Measurements from ENCODE around the gene LRRC3B. TPM values are rescaled to one million over a fixed set of nuclear protein-coding genes. Genes with fewer than 3 reads are reported as not detected.

The LRRC3B gene
- total and polyA plus RNA-seq, 4 donors = 0.08 to 0.19 TPM; not detected in 2

DNA sequence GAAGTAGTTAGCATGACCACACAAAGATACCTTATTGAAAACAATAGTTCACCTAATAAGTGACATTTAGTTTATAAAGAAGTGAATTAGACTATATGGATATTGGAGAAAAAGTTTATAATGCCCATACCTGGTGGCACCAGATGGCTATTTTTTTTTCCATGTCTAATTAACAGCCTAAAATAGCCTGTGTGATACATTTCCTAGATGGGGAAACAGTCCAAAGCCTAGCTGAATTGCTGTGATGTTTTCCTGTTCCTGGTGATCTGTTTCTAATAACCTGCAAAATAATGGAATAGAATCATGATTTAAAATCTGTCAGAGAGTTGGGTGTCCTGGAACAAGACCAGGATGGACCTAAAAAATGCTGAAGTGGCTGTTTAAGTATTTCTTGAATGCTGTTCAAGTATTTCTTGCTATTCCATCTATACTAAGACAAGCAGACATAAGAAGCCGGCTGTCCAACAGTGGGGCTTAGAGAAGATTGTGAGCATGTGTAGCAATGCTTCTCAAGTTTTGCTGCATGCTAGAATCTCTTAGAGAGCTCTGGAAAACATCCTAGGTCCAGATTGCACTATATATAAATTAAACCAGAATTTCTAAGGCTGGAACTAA, 31.3 kb downstream of the LRRC3B start:
- DNase-seq (ENCODE audit: low spot score) = no peak
- WGBS = 85% methylated on average over 1 of the region's 1 CpG

DNA sequence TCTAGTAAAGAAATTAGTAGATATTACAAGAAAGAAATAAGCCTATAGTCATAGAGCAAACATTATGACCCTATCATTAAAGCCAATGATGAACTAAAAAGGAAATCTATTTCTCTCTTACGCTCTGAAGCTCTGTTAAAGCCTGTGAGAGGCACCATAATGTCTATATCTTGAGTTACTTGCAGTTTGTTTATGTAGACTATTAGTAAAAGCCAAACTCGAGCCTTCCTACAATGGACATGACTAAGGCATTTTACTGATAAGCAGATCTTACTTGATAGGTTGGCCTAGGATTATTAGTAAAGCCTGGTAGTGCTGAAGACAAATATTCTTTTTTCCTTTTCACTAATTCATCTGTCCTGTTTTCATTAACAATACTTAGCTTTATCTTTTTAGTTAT, 32.7 kb downstream of the LRRC3B start:
- Histone ChIP-seq H3K4me1 (ENCODE audit: control insufficient read depth in 4 of 4, insufficient read depth in 4 of 4, low read length in 3 of 4) (no peaks in the 10 kb centered on the region), H3K27me3 (ENCODE audit: control insufficient read depth in 4 of 4, insufficient read depth in 4 of 4, low read length in 3 of 4) (no peaks in the 10 kb centered on the region), H3K4me3 (ENCODE audit: low read depth in 1 of 3, low read length in 3 of 3) (no peak overlapping the region), H3K27ac (ENCODE audit: low read depth in 1 of 2, low read length in 2 of 2) (no peak overlapping the region), H3K36me3 (ENCODE audit: control insufficient read depth in 4 of 4, insufficient read depth in 3 of 4, low read depth in 1 of 4, low read length in 3 of 4) (no peaks in the 10 kb centered on the region), H3K9ac (ENCODE audit: low read depth in 1 of 2, low read length in 2 of 2) (no peak overlapping the region), H3K9me3 (ENCODE audit: control insufficient read depth in 4 of 4, low read length in 3 of 4) (no peaks in the 10 kb centered on the region)
- 59% methylated on average over 2 of the region's 2 CpGs for WGBS
- DNase-seq (ENCODE audit: low spot score) = no peak
- no peak for TF ChIP-seq TAF1 (conservative IDR thresholded peaks at IDR 0.05)
- no peak for TF ChIP-seq GABPA (IDR thresholded peaks at IDR 0.05 in 1 of 2, conservative IDR thresholded peaks at IDR 0.05 in 1 of 2)
- no peak for TF ChIP-seq FOXA2 (IDR thresholded peaks at IDR 0.05)
- TF ChIP-seq, protein P1, sequence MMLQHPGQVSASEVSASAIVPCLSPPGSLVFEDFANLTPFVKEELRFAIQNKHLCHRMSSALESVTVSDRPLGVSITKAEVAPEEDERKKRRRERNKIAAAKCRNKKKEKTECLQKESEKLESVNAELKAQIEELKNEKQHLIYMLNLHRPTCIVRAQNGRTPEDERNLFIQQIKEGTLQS (IDR thresholded peaks at IDR 0.05) = no peak
- no peak for TF ChIP-seq RXRA (IDR thresholded peaks at IDR 0.05)
- TF ChIP-seq FOXA1 (IDR thresholded peaks at IDR 0.05) = no peak
- no peak for TF ChIP-seq JUND (IDR thresholded peaks at IDR 0.05)
- no peak for TF ChIP-seq RAD21 (IDR thresholded peaks at IDR 0.05)
- no peak for TF ChIP-seq HNF4A (conservative IDR thresholded peaks at IDR 0.05)
- TF ChIP-seq SP1 (IDR thresholded peaks at IDR 0.05) = no peak
- TF ChIP-seq, protein P2, sequence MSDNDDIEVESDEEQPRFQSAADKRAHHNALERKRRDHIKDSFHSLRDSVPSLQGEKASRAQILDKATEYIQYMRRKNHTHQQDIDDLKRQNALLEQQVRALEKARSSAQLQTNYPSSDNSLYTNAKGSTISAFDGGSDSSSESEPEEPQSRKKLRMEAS (IDR thresholded peaks at IDR 0.05) = no peak
- TF ChIP-seq, protein P3, sequence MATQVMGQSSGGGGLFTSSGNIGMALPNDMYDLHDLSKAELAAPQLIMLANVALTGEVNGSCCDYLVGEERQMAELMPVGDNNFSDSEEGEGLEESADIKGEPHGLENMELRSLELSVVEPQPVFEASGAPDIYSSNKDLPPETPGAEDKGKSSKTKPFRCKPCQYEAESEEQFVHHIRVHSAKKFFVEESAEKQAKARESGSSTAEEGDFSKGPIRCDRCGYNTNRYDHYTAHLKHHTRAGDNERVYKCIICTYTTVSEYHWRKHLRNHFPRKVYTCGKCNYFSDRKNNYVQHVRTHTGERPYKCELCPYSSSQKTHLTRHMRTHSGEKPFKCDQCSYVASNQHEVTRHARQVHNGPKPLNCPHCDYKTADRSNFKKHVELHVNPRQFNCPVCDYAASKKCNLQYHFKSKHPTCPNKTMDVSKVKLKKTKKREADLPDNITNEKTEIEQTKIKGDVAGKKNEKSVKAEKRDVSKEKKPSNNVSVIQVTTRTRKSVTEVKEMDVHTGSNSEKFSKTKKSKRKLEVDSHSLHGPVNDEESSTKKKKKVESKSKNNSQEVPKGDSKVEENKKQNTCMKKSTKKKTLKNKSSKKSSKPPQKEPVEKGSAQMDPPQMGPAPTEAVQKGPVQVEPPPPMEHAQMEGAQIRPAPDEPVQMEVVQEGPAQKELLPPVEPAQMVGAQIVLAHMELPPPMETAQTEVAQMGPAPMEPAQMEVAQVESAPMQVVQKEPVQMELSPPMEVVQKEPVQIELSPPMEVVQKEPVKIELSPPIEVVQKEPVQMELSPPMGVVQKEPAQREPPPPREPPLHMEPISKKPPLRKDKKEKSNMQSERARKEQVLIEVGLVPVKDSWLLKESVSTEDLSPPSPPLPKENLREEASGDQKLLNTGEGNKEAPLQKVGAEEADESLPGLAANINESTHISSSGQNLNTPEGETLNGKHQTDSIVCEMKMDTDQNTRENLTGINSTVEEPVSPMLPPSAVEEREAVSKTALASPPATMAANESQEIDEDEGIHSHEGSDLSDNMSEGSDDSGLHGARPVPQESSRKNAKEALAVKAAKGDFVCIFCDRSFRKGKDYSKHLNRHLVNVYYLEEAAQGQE (IDR thresholded peaks at IDR 0.05) = no peak
- TF ChIP-seq HNF4G (IDR thresholded peaks at IDR 0.05) = no peak
- TF ChIP-seq, protein P4, sequence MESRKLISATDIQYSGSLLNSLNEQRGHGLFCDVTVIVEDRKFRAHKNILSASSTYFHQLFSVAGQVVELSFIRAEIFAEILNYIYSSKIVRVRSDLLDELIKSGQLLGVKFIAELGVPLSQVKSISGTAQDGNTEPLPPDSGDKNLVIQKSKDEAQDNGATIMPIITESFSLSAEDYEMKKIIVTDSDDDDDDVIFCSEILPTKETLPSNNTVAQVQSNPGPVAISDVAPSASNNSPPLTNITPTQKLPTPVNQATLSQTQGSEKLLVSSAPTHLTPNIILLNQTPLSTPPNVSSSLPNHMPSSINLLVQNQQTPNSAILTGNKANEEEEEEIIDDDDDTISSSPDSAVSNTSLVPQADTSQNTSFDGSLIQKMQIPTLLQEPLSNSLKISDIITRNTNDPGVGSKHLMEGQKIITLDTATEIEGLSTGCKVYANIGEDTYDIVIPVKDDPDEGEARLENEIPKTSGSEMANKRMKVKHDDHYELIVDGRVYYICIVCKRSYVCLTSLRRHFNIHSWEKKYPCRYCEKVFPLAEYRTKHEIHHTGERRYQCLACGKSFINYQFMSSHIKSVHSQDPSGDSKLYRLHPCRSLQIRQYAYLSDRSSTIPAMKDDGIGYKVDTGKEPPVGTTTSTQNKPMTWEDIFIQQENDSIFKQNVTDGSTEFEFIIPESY (IDR thresholded peaks at IDR 0.05) = no peak

More for the DNA sequence above, 31.3 kb downstream of the LRRC3B start:
- H3K36me3 ChIP-seq (ENCODE audit: control insufficient read depth in 4 of 4, insufficient read depth in 3 of 4, low read depth in 1 of 4, low read length in 3 of 4) = no peaks in the 10 kb centered on the region
- H3K9me3 ChIP-seq (ENCODE audit: control insufficient read depth in 4 of 4, low read length in 3 of 4) = no peaks in the 10 kb centered on the region
- no peaks in the 10 kb centered on the region for H3K27me3 ChIP-seq (ENCODE audit: control insufficient read depth in 4 of 4, insufficient read depth in 4 of 4, low read length in 3 of 4)
- H3K9ac ChIP-seq (ENCODE audit: low read depth in 1 of 2, low read length in 2 of 2) = no peak overlapping the region
- no peak overlapping the region for H3K27ac ChIP-seq (ENCODE audit: low read depth in 1 of 2, low read length in 2 of 2)
- TF ChIP-seq, protein P5, sequence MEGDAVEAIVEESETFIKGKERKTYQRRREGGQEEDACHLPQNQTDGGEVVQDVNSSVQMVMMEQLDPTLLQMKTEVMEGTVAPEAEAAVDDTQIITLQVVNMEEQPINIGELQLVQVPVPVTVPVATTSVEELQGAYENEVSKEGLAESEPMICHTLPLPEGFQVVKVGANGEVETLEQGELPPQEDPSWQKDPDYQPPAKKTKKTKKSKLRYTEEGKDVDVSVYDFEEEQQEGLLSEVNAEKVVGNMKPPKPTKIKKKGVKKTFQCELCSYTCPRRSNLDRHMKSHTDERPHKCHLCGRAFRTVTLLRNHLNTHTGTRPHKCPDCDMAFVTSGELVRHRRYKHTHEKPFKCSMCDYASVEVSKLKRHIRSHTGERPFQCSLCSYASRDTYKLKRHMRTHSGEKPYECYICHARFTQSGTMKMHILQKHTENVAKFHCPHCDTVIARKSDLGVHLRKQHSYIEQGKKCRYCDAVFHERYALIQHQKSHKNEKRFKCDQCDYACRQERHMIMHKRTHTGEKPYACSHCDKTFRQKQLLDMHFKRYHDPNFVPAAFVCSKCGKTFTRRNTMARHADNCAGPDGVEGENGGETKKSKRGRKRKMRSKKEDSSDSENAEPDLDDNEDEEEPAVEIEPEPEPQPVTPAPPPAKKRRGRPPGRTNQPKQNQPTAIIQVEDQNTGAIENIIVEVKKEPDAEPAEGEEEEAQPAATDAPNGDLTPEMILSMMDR (IDR thresholded peaks at IDR 0.05; ENCODE audit: low read depth, low read length, missing input control) = no peak
- TF ChIP-seq YY1 (IDR thresholded peaks at IDR 0.05) = no peak
- TF ChIP-seq RXRA (IDR thresholded peaks at IDR 0.05) = no peak
- TF ChIP-seq, protein P4 (IDR thresholded peaks at IDR 0.05) = no peak
- TF ChIP-seq, protein P2 (IDR thresholded peaks at IDR 0.05) = no peak
- TF ChIP-seq TAF1 (conservative IDR thresholded peaks at IDR 0.05) = no peak
- no peak for TF ChIP-seq EGR1 (IDR thresholded peaks at IDR 0.05; ENCODE audit: low read depth in 2 of 2)
- no peak for TF ChIP-seq NR2F2 (IDR thresholded peaks at IDR 0.05)
- TF ChIP-seq RAD21 (IDR thresholded peaks at IDR 0.05) = no peak
- TF ChIP-seq FOXA1 (IDR thresholded peaks at IDR 0.05) = no peak
- no peak for TF ChIP-seq JUND (IDR thresholded peaks at IDR 0.05)
- TF ChIP-seq, protein P1 (IDR thresholded peaks at IDR 0.05) = no peak
- TF ChIP-seq FOXA2 (IDR thresholded peaks at IDR 0.05) = no peak
- TF ChIP-seq SP1 (IDR thresholded peaks at IDR 0.05) = no peak
- TF ChIP-seq HNF4A (conservative IDR thresholded peaks at IDR 0.05) = no peak
- no peak for TF ChIP-seq HNF4G (IDR thresholded peaks at IDR 0.05)
- H3K4me1 ChIP-seq (ENCODE audit: control insufficient read depth in 4 of 4, insufficient read depth in 4 of 4, low read length in 3 of 4) = no peaks in the 10 kb centered on the region
- no peak overlapping the region for H3K4me3 ChIP-seq (ENCODE audit: low read depth in 1 of 3, low read length in 3 of 3)
